Measurements from ENCODE around the gene ACTL8. TPM values are rescaled to one million over a fixed set of nuclear protein-coding genes. Genes with fewer than 3 reads are reported as not detected.
A peak's percentile ranks its signal among the peaks of the same experiment; 100 is the strongest.

Gene ACTL8
- polyA plus RNA-seq, 1 experiment: not detected

- POLR2A ChIA-PET: no interaction called here
- Histone ChIP-seq H3K9me3 (ENCODE audit: control insufficient read depth, insufficient read depth, low read length) (no peaks in the 10 kb centered on the region; the same call in 1 of the 2 replicates), H3K4me3 (ENCODE audit: low read depth, low read length) (no peak overlapping the region), H3K27ac (ENCODE audit: low read depth, low read length) (no peak overlapping the region), H3K27me3 (ENCODE audit: control insufficient read depth, insufficient read depth, low read length) (peaks cover 7% of the 10 kb centered on the region)
- TF ChIP-seq CTCF (IDR thresholded peaks at IDR 0.05; ENCODE audit: low read depth, low read length): peak; percentile 68
- DNase-seq (ENCODE audit: low read depth, low spot score): no peak
- CTCF ChIA-PET: interaction anchor here (0.6 to 5.2 kb wide), 9 partner anchors 9 to 332 kb away, joined by 3 to 34 read pairs (median 5); no protein-coding TSS in a partner anchor
Observed at GRCh38 chr1:17826165-17826488, 71.0 kb downstream of the ACTL8 start.

- no peak overlapping the region for H3K4me3 ChIP-seq (ENCODE audit: low read depth, low read length)
- H3K27ac ChIP-seq (ENCODE audit: low read depth, low read length): no peak overlapping the region
- DNase-seq (ENCODE audit: low read depth, low spot score): no peak
- peaks cover 9% of the 10 kb centered on the region for H3K27me3 ChIP-seq (ENCODE audit: control insufficient read depth, insufficient read depth, low read length)
- POLR2A ChIA-PET: no interaction called here
- H3K9me3 ChIP-seq (ENCODE audit: control insufficient read depth, insufficient read depth, low read length): no peaks in the 10 kb centered on the region; the same call in 1 of the 2 replicates
- CTCF ChIA-PET: interaction anchor here (1.4 to 5.2 kb wide), 2 partner anchors 8 to 168 kb away, joined by 4 to 34 read pairs; no protein-coding TSS in a partner anchor
- TF ChIP-seq CTCF (IDR thresholded peaks at IDR 0.05; ENCODE audit: low read depth, low read length): no peak
Observed at GRCh38 chr1:17828991-17829390, 73.9 kb downstream of the ACTL8 start.

- no peak for TF ChIP-seq CTCF (IDR thresholded peaks at IDR 0.05; ENCODE audit: low read depth, low read length)
Observed at GRCh38 chr1:17829579-17829978, 74.4 kb downstream of the ACTL8 start.

GRCh38 chr1:17831597-17831996 lies 76.5 kb downstream of the ACTL8 start:
- H3K27ac ChIP-seq (ENCODE audit: low read depth, low read length): no peak overlapping the region
- no peak overlapping the region for H3K4me3 ChIP-seq (ENCODE audit: low read depth, low read length)
- ChIA-PET CTCF (interaction anchor here (0.6 kb wide), 2 partner anchors 63 to 170 kb away, joined by 3 read pairs; no protein-coding TSS in a partner anchor), POLR2A (no interaction called here)
- DNase-seq (ENCODE audit: low read depth, low spot score): peak; percentile 24
- H3K9me3 ChIP-seq (ENCODE audit: control insufficient read depth, insufficient read depth, low read length): no peaks in the 10 kb centered on the region
- peaks cover 11% of the 10 kb centered on the region for H3K27me3 ChIP-seq (ENCODE audit: control insufficient read depth, insufficient read depth, low read length)
- TF ChIP-seq CTCF (IDR thresholded peaks at IDR 0.05; ENCODE audit: low read depth, low read length): no peak

More at GRCh38 chr1:17829579-17829978, 74.4 kb downstream of the ACTL8 start:
- ChIA-PET CTCF (interaction anchor here (1.4 to 5.2 kb wide), 2 partner anchors 8 to 168 kb away, joined by 4 to 34 read pairs; no protein-coding TSS in a partner anchor), POLR2A (no interaction called here)
- DNase-seq (ENCODE audit: low read depth, low spot score): no peak
- H3K9me3 ChIP-seq (ENCODE audit: control insufficient read depth, insufficient read depth, low read length): no peaks in the 10 kb centered on the region; the same call in 1 of the 2 replicates
- H3K4me3 ChIP-seq (ENCODE audit: low read depth, low read length): no peak overlapping the region
- H3K27ac ChIP-seq (ENCODE audit: low read depth, low read length): no peak overlapping the region
- peaks cover 9% of the 10 kb centered on the region for H3K27me3 ChIP-seq (ENCODE audit: control insufficient read depth, insufficient read depth, low read length)

- no peaks in the 10 kb centered on the region for H3K9me3 ChIP-seq (ENCODE audit: control insufficient read depth, insufficient read depth, low read length)
- peaks cover 11% of the 10 kb centered on the region for H3K27me3 ChIP-seq (ENCODE audit: control insufficient read depth, insufficient read depth, low read length)
- TF ChIP-seq CTCF (IDR thresholded peaks at IDR 0.05; ENCODE audit: low read depth, low read length): no peak
- no peak overlapping the region for H3K27ac ChIP-seq (ENCODE audit: low read depth, low read length)
- ChIA-PET POLR2A (no interaction called here), CTCF (interaction anchor here (0.6 to 2.4 kb wide), 2 partner anchors 8 to 38 kb away, joined by 3 to 8 read pairs; no protein-coding TSS in a partner anchor)
- DNase-seq (ENCODE audit: low read depth, low spot score): no peak
- no peak overlapping the region for H3K4me3 ChIP-seq (ENCODE audit: low read depth, low read length)
Observed at GRCh38 chr1:17833661-17834501, 78.7 kb downstream of the ACTL8 start.
